Epithelial cell of prostate (primary cell): ENCODE results near the gene ZNF462.
"Not testable (repeated sequence)": the region's sequence is repeated elsewhere in the genome, so short reads cannot be mapped to it uniquely, and the experiment has no call there.

Experiments
- DNase-seq: peaks from one replicate; pipeline ENCODE4 v3.0.0-alpha.2; 2011; ENCODE audit warnings: low read depth, low spot score
- H3K27ac ChIP-seq: fragments of 450-650 bp; 2 replicates; pipeline ENCODE4 v1.5.1; 2017; ENCODE audit warnings: mild to moderate bottlenecking

ZNF462 gene

GRCh38 chr9:106880863-106881262 lies 17.9 kb downstream of the ZNF462 start:
- H3K27ac ChIP-seq, result peak overlapping the region; percentile 62
- no peak for DNase-seq

GRCh38 chr9:106883030-106883429 lies 20.1 kb downstream of the ZNF462 start:
- no peak for DNase-seq
- no peak overlapping the region for H3K27ac ChIP-seq

- peak overlapping the region; percentile 91 for H3K27ac ChIP-seq
- no peak for DNase-seq
Measured at GRCh38 chr9:106883626-106884190, 20.7 kb downstream of the ZNF462 start.

- peak overlapping the region; percentile 91 for H3K27ac ChIP-seq
- peak; percentile 81 for DNase-seq
Measured at GRCh38 chr9:106885451-106885850, 22.5 kb downstream of the ZNF462 start.

GRCh38 chr9:106886111-106887046 lies 23.4 kb downstream of the ZNF462 start:
- peak overlapping the region; percentile 91 for H3K27ac ChIP-seq
- DNase-seq, result peak; percentile 69

GRCh38 chr9:106887066-106887465 lies 24.1 kb downstream of the ZNF462 start:
- peak overlapping the region; percentile 91 for H3K27ac ChIP-seq
- DNase-seq, result no peak

GRCh38 chr9:106889061-106889590 lies 26.2 kb downstream of the ZNF462 start:
- peak overlapping the region; percentile 91 for H3K27ac ChIP-seq
- no peak for DNase-seq

- H3K27ac ChIP-seq, result peak overlapping the region; percentile 91
- DNase-seq, result no peak
Measured at GRCh38 chr9:106890608-106891007, 27.6 kb downstream of the ZNF462 start.

- no peak overlapping the region for H3K27ac ChIP-seq
- DNase-seq, result no peak
Measured at GRCh38 chr9:106891286-106891685, 28.3 kb downstream of the ZNF462 start.

GRCh38 chr9:106892632-106893031 lies 29.7 kb downstream of the ZNF462 start:
- H3K27ac ChIP-seq, result peak overlapping the region; percentile 93
- DNase-seq, result peak; percentile 87

- H3K27ac ChIP-seq, result peak overlapping the region; percentile 93
- no peak for DNase-seq
Measured at GRCh38 chr9:106893088-106893487, 30.1 kb downstream of the ZNF462 start.

- no peak overlapping the region for H3K27ac ChIP-seq
- DNase-seq, result no peak
Measured at GRCh38 chr9:106896695-106897094, 33.7 kb downstream of the ZNF462 start.

- no peak for DNase-seq
- H3K27ac ChIP-seq, result no peak overlapping the region
Measured at GRCh38 chr9:106897236-106897635, 34.3 kb downstream of the ZNF462 start.

GRCh38 chr9:106897751-106898150 lies 34.8 kb downstream of the ZNF462 start:
- no peak for DNase-seq
- no peak overlapping the region for H3K27ac ChIP-seq

GRCh38 chr9:106900523-106900922 lies 37.6 kb downstream of the ZNF462 start:
- not testable (repeated sequence) for DNase-seq

GRCh38 chr9:106906129-106906528 lies 43.2 kb downstream of the ZNF462 start:
- no peak for DNase-seq
- no peak overlapping the region for H3K27ac ChIP-seq

More at GRCh38 chr9:106900523-106900922, 37.6 kb downstream of the ZNF462 start:
- H3K27ac ChIP-seq, result not testable (repeated sequence)

GRCh38 chr9:106911951-106912350 lies 49.0 kb downstream of the ZNF462 start:
- no peak for DNase-seq
- H3K27ac ChIP-seq, result no peak overlapping the region

GRCh38 chr9:106913276-106913675 lies 50.3 kb downstream of the ZNF462 start:
- DNase-seq, result no peak
- H3K27ac ChIP-seq, result no peak overlapping the region

- DNase-seq, result no peak
- peak overlapping the region; percentile 77 for H3K27ac ChIP-seq
Measured at GRCh38 chr9:106915851-106916250, 52.9 kb downstream of the ZNF462 start.

- peak; percentile 74 for DNase-seq
- H3K27ac ChIP-seq, result peak overlapping the region; percentile 77
Measured at GRCh38 chr9:106916466-106917235, 53.7 kb downstream of the ZNF462 start.
